C4-2B (cell line): Measurements from ENCODE around the gene FGD4.

ENCODE experiments used
- CTCF ChIP-seq: fragments of 450-650 bp; conservative IDR thresholded peaks from 2 replicates; pipeline ENCODE4 v1.5.1; 2017; ENCODE audit warnings: mild to moderate bottlenecking
- ZFX ChIP-seq: fragments of 450-650 bp; IDR thresholded peaks from 2 replicates; pipeline ENCODE4 v1.6.1; 2017

- TF ChIP-seq CTCF: no peak
- TF ChIP-seq ZFX: no peak
Measured at GRCh38 chr12:32559434-32559833, 160.1 kb downstream of the FGD4 start.
